Measurements from ENCODE around the gene CCDC179. TPM values are rescaled to one million over a fixed set of nuclear protein-coding genes. Genes with fewer than 3 reads are reported as not detected.

The CCDC179 gene
- total RNA-seq, 1 experiment from 2014 or later: not detected

DNA sequence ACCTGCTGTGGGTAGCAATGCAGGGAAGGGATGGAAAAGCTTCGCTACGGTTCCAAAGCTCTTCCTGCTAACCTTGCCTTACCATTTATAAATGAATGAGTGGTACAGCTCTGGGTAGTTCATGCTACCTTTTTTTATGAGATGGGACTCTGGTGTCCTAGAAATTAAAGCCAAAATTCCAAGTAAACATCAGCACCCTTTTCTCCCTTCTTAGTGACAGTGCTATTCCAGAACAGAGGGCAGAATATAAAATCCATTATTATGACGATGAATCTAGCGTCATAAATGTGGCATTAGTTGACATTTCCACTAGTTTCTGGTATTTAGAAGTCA, 30.2 kb downstream of the CCDC179 start:
- no peak overlapping the region for H3K27ac ChIP-seq (ENCODE audit: low read length)
- no peaks in the 10 kb centered on the region for H4K20me1 ChIP-seq (ENCODE audit: insufficient read depth, low read depth, low read length)
- H3K79me2 ChIP-seq (ENCODE audit: low read length): no peaks in the 10 kb centered on the region
- no peak overlapping the region for H3K4me3 ChIP-seq (ENCODE audit: low read length)
- no peak overlapping the region for H3K4me2 ChIP-seq (ENCODE audit: low read depth, low read length, poor library complexity, severe bottlenecking)
- H2AFZ ChIP-seq (ENCODE audit: low read length): no peak overlapping the region
- no peaks in the 10 kb centered on the region for H3K27me3 ChIP-seq (ENCODE audit: low read length)
- DNase-seq: no peak
- H3K9ac ChIP-seq (ENCODE audit: low read length): no peak overlapping the region
- no peaks in the 10 kb centered on the region for H3K9me2 ChIP-seq (replicated peaks; ENCODE audit: insufficient read depth, low read length)
- peaks cover 8% of the 10 kb centered on the region; the same call in 1 of the 2 replicates for H3K9me3 ChIP-seq (ENCODE audit: low read length)
- no peaks in the 10 kb centered on the region for H3K36me3 ChIP-seq (ENCODE audit: insufficient read depth, low read length)
- no peaks in the 10 kb centered on the region for H3K4me1 ChIP-seq (ENCODE audit: low read length)

GRCh38 chr11:22829231-22830081, 30.8 kb downstream of the CCDC179 start, which contains the start of gene SVIP:
Gene SVIP (minus strand): TSS chr11:22829801. CDS start chr11:22829748, 53 bp downstream.
- Histone ChIP-seq H4K20me1 (ENCODE audit: insufficient read depth, low read depth, low read length) (no peaks in the 10 kb centered on the region), H3K4me1 (ENCODE audit: low read length) (no peaks in the 10 kb centered on the region), H3K4me2 (ENCODE audit: low read depth, low read length, poor library complexity, severe bottlenecking) (no peak within 1 kb of the TSS), H3K9me3 (ENCODE audit: low read length) (peaks cover 8% of the 10 kb centered on the region; the same call in 1 of the 2 replicates), H3K27me3 (ENCODE audit: low read length) (no peaks in the 10 kb centered on the region), H2AFZ (ENCODE audit: low read length) (no peak within 1 kb of the TSS), H3K36me3 (ENCODE audit: insufficient read depth, low read length) (no peaks in the 10 kb centered on the region), H3K9ac (ENCODE audit: low read length) (no peak within 1 kb of the TSS), H3K79me2 (ENCODE audit: low read length) (no peaks in the 10 kb centered on the region), H3K27ac (ENCODE audit: low read length) (no peak within 1 kb of the TSS), H3K4me3 (ENCODE audit: low read length) (no peak within 1 kb of the TSS), H3K9me2 (replicated peaks; ENCODE audit: insufficient read depth, low read length) (no peaks in the 10 kb centered on the region)
- DNase-seq: no peak

GRCh38 chr11:22828373-22828772, 31.9 kb downstream of the CCDC179 start:
- peaks cover 8% of the 10 kb centered on the region; the same call in 1 of the 2 replicates for H3K9me3 ChIP-seq (ENCODE audit: low read length)
- no peak overlapping the region for H3K9ac ChIP-seq (ENCODE audit: low read length)
- H3K4me2 ChIP-seq (ENCODE audit: low read depth, low read length, poor library complexity, severe bottlenecking): no peak overlapping the region
- H3K27me3 ChIP-seq (ENCODE audit: low read length): no peaks in the 10 kb centered on the region
- no peaks in the 10 kb centered on the region for H3K4me1 ChIP-seq (ENCODE audit: low read length)
- no peaks in the 10 kb centered on the region for H3K9me2 ChIP-seq (replicated peaks; ENCODE audit: insufficient read depth, low read length)
- no peak overlapping the region for H3K27ac ChIP-seq (ENCODE audit: low read length)
- no peaks in the 10 kb centered on the region for H3K36me3 ChIP-seq (ENCODE audit: insufficient read depth, low read length)
- DNase-seq: no peak
- H3K4me3 ChIP-seq (ENCODE audit: low read length): no peak overlapping the region
- no peak overlapping the region for H2AFZ ChIP-seq (ENCODE audit: low read length)
- no peaks in the 10 kb centered on the region for H4K20me1 ChIP-seq (ENCODE audit: insufficient read depth, low read depth, low read length)
- no peaks in the 10 kb centered on the region for H3K79me2 ChIP-seq (ENCODE audit: low read length)

GRCh38 chr11:22822203-22822602, 38.1 kb downstream of the CCDC179 start:
- H3K4me2 ChIP-seq (ENCODE audit: low read depth, low read length, poor library complexity, severe bottlenecking): no peak overlapping the region
- no peak overlapping the region for H3K4me3 ChIP-seq (ENCODE audit: low read length)
- no peak overlapping the region for H2AFZ ChIP-seq (ENCODE audit: low read length)
- no peaks in the 10 kb centered on the region for H3K4me1 ChIP-seq (ENCODE audit: low read length)
- H3K9ac ChIP-seq (ENCODE audit: low read length): no peak overlapping the region
- H3K9me3 ChIP-seq (ENCODE audit: low read length): no peaks in the 10 kb centered on the region
- DNase-seq: no peak
- no peak overlapping the region for H3K27ac ChIP-seq (ENCODE audit: low read length)
- no peaks in the 10 kb centered on the region for H3K9me2 ChIP-seq (replicated peaks; ENCODE audit: insufficient read depth, low read length)
- H4K20me1 ChIP-seq (ENCODE audit: insufficient read depth, low read depth, low read length): no peaks in the 10 kb centered on the region
- no peaks in the 10 kb centered on the region for H3K36me3 ChIP-seq (ENCODE audit: insufficient read depth, low read length)
- no peaks in the 10 kb centered on the region for H3K27me3 ChIP-seq (ENCODE audit: low read length)
- H3K79me2 ChIP-seq (ENCODE audit: low read length): no peaks in the 10 kb centered on the region

GRCh38 chr11:22809893-22810292, 50.4 kb downstream of the CCDC179 start:
- Histone ChIP-seq H3K4me3 (ENCODE audit: low read length) (no peak overlapping the region), H3K27ac (ENCODE audit: low read length) (no peak overlapping the region), H3K9me3 (ENCODE audit: low read length) (peaks cover 6% of the 10 kb centered on the region; the same call in 1 of the 2 replicates), H3K27me3 (ENCODE audit: low read length) (no peaks in the 10 kb centered on the region), H3K79me2 (ENCODE audit: low read length) (no peaks in the 10 kb centered on the region), H3K9me2 (replicated peaks; ENCODE audit: insufficient read depth, low read length) (peaks cover 4% of the 10 kb centered on the region; the same call in 1 of the 2 replicates), H2AFZ (ENCODE audit: low read length) (no peak overlapping the region), H3K4me2 (ENCODE audit: low read depth, low read length, poor library complexity, severe bottlenecking) (no peak overlapping the region), H3K4me1 (ENCODE audit: low read length) (no peaks in the 10 kb centered on the region), H3K36me3 (ENCODE audit: insufficient read depth, low read length) (no peaks in the 10 kb centered on the region), H3K9ac (ENCODE audit: low read length) (no peak overlapping the region), H4K20me1 (ENCODE audit: insufficient read depth, low read depth, low read length) (no peaks in the 10 kb centered on the region)
- no peak for DNase-seq

DNA sequence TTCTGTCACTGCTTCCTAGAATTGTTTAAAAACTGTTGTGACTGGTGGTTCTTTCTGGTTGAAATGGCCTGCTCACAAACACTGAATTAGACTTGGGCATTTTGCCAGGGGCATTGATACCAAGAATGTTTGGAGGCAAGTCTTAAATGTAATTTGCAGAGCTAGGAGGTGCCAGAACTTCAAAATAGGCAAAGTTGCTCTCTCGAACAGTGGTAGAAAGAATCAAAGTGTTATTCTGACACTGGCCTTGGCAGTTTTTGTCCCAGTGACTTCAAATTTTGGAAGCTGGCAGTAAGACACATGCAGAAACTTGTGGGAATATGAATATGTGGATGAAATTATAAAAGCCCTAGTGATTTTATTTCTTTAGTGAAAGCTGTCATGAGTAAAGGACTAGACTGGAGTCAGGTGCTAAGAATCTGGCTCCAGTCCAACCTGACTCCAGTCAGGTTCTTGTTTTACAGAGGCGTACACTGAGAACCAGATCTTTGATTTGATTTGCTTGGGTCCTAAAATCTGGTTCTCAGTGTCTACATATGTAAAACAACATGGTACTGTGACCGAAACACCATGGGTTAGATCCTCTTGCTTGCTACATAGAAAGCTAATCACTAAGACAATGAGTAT, 51.6 kb downstream of the CCDC179 start:
- no peaks in the 10 kb centered on the region for H3K79me2 ChIP-seq (ENCODE audit: low read length)
- no peaks in the 10 kb centered on the region for H3K36me3 ChIP-seq (ENCODE audit: insufficient read depth, low read length)
- no peak overlapping the region for H3K4me3 ChIP-seq (ENCODE audit: low read length)
- no peaks in the 10 kb centered on the region for H3K27me3 ChIP-seq (ENCODE audit: low read length)
- H3K9me3 ChIP-seq (ENCODE audit: low read length): peaks cover 6% of the 10 kb centered on the region; the same call in 1 of the 2 replicates
- H3K9ac ChIP-seq (ENCODE audit: low read length): no peak overlapping the region
- no peak overlapping the region for H2AFZ ChIP-seq (ENCODE audit: low read length)
- no peaks in the 10 kb centered on the region for H3K4me1 ChIP-seq (ENCODE audit: low read length)
- no peak overlapping the region for H3K4me2 ChIP-seq (ENCODE audit: low read depth, low read length, poor library complexity, severe bottlenecking)
- H3K9me2 ChIP-seq (replicated peaks; ENCODE audit: insufficient read depth, low read length): peaks cover 4% of the 10 kb centered on the region; the same call in 1 of the 2 replicates
- H4K20me1 ChIP-seq (ENCODE audit: insufficient read depth, low read depth, low read length): no peaks in the 10 kb centered on the region
- H3K27ac ChIP-seq (ENCODE audit: low read length): no peak overlapping the region
- no peak for DNase-seq

DNA sequence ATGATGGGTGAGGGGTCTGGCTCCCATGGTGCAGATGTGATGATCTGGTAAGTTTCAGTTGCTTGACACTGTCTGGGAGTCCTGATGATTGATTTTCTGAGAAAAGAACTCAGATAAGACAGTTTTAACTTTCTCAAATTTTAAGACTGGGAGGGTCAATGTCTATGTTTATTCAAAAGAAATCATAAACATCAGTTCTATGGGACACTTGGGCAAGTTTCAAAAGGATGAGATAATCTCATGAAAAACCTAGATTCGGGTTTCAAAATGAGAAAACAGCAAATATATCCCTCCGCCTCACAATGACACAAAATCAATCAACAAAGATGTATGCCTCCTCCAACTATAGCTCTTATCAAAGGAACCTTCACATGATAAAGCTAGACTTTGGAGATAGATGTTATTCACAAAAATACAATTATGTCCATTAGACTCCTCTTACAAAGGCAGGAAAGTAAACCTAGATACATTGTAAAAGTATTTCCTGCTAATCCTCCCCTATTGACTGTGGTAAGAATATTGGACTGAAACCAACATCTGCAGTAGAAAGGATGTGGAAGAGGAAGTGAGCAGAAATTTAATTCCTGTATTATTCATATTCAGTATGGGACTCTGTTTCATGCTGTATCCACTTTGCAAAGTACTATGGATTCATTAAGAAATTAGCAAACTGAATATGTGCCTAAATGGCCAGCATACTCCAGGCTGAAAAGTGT, 52.3 kb downstream of the CCDC179 start:
- H3K27me3 ChIP-seq (ENCODE audit: low read length): no peaks in the 10 kb centered on the region
- H3K79me2 ChIP-seq (ENCODE audit: low read length): no peaks in the 10 kb centered on the region
- H3K36me3 ChIP-seq (ENCODE audit: insufficient read depth, low read length): no peaks in the 10 kb centered on the region
- no peak overlapping the region for H3K27ac ChIP-seq (ENCODE audit: low read length)
- no peak overlapping the region for H3K9ac ChIP-seq (ENCODE audit: low read length)
- no peak for DNase-seq
- H3K4me1 ChIP-seq (ENCODE audit: low read length): no peaks in the 10 kb centered on the region
- no peaks in the 10 kb centered on the region for H4K20me1 ChIP-seq (ENCODE audit: insufficient read depth, low read depth, low read length)
- no peak overlapping the region for H3K4me2 ChIP-seq (ENCODE audit: low read depth, low read length, poor library complexity, severe bottlenecking)
- peaks cover 6% of the 10 kb centered on the region; the same call in 1 of the 2 replicates for H3K9me3 ChIP-seq (ENCODE audit: low read length)
- no peak overlapping the region for H2AFZ ChIP-seq (ENCODE audit: low read length)
- no peak overlapping the region for H3K4me3 ChIP-seq (ENCODE audit: low read length)
- H3K9me2 ChIP-seq (replicated peaks; ENCODE audit: insufficient read depth, low read length): peaks cover 4% of the 10 kb centered on the region; the same call in 1 of the 2 replicates

- Histone ChIP-seq H3K9ac (ENCODE audit: low read length) (no peak overlapping the region), H3K36me3 (ENCODE audit: insufficient read depth, low read length) (no peaks in the 10 kb centered on the region), H2AFZ (ENCODE audit: low read length) (no peak overlapping the region), H3K9me2 (replicated peaks; ENCODE audit: insufficient read depth, low read length) (no peaks in the 10 kb centered on the region; the same call in 1 of the 2 replicates), H4K20me1 (ENCODE audit: insufficient read depth, low read depth, low read length) (no peaks in the 10 kb centered on the region), H3K9me3 (ENCODE audit: low read length) (peaks cover 6% of the 10 kb centered on the region; the same call in 1 of the 2 replicates), H3K4me3 (ENCODE audit: low read length) (no peak overlapping the region), H3K79me2 (ENCODE audit: low read length) (no peaks in the 10 kb centered on the region), H3K27me3 (ENCODE audit: low read length) (no peaks in the 10 kb centered on the region), H3K4me2 (ENCODE audit: low read depth, low read length, poor library complexity, severe bottlenecking) (no peak overlapping the region), H3K4me1 (ENCODE audit: low read length) (no peaks in the 10 kb centered on the region), H3K27ac (ENCODE audit: low read length) (no peak overlapping the region)
- no peak for DNase-seq
These were observed 52.9 kb downstream of the CCDC179 start for GRCh38 chr11:22807391-22807790.

Measured in Karpas-422 (cell line).